LNCaP clone FGC (cell line): ENCODE results near the gene EHD3.

Experiments
- DNase-seq: peaks from one replicate; pipeline ENCODE4 v3.0.0-alpha.2; 2011; ENCODE audit warnings: low read depth
- H3K4me3 ChIP-seq: 2 replicates; pipeline ENCODE4 v1.5.1; 2011; ENCODE audit warnings: mild to moderate bottlenecking, low read depth, low read length, control low read depth
- TF ChIP-seq, protein P1 (sequence below): IDR thresholded peaks from 2 replicates; pipeline ENCODE4 v1.5.1; 2012; ENCODE audit warnings: mild to moderate bottlenecking; ENCODE audit not compliant: control insufficient read depth, insufficient read depth; ENCODE audit errors: extremely low read depth

EHD3 gene

DNA sequence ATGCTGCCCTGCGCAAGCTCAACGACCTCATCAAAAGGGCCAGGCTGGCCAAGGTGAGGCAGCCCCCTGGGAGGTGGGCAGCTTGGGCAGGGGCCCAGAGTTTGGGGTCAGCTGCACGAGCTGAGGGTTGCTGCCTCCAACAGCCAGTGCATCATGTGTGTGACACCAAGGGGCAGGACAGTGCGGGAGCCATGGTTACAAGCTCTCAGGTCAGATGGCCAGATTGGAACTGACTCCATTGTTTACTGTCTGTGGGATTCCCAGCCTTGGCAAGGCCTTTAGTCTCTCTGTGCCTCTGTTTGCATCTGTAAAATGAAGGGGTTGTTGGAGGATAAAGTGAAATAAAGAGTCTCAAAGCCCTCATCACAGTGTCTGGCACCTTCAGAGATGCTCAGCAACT, 26.9 kb downstream of the EHD3 start:
- TF ChIP-seq, protein P1, sequence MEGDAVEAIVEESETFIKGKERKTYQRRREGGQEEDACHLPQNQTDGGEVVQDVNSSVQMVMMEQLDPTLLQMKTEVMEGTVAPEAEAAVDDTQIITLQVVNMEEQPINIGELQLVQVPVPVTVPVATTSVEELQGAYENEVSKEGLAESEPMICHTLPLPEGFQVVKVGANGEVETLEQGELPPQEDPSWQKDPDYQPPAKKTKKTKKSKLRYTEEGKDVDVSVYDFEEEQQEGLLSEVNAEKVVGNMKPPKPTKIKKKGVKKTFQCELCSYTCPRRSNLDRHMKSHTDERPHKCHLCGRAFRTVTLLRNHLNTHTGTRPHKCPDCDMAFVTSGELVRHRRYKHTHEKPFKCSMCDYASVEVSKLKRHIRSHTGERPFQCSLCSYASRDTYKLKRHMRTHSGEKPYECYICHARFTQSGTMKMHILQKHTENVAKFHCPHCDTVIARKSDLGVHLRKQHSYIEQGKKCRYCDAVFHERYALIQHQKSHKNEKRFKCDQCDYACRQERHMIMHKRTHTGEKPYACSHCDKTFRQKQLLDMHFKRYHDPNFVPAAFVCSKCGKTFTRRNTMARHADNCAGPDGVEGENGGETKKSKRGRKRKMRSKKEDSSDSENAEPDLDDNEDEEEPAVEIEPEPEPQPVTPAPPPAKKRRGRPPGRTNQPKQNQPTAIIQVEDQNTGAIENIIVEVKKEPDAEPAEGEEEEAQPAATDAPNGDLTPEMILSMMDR, result no peak
- H3K4me3 ChIP-seq, result no peak overlapping the region
- no peak for DNase-seq

DNA sequence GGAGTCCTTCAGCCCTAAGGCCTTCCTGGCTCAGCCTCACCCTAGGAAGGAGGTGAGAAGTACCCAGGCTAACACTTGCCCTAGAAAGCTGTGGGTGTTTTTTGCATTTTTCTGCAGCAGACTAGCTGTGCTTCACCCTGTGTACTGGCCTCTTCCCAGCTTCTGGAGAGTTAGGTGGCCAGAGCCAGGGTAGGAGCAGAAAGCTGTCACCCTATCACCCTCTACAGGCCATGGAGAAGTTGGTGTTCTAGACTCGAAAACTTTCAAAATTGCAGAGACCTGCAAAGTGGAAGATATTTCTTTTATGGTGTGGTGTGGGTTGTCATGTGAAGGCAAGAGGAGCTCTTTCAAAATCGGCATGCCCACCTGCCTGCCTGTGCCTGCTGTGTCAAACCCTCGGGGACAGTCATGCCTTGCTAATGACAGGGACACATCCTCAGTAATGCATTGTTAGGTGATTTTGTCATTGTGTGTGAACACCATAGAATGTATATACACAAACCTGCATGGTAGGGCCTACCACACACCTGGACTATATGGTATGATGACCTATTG, 29.8 kb downstream of the EHD3 start:
- TF ChIP-seq, protein P1, result peak; percentile 33; the same call in 1 of the 2 replicates
- DNase-seq, result no peak
- H3K4me3 ChIP-seq, result no peak overlapping the region

DNA sequence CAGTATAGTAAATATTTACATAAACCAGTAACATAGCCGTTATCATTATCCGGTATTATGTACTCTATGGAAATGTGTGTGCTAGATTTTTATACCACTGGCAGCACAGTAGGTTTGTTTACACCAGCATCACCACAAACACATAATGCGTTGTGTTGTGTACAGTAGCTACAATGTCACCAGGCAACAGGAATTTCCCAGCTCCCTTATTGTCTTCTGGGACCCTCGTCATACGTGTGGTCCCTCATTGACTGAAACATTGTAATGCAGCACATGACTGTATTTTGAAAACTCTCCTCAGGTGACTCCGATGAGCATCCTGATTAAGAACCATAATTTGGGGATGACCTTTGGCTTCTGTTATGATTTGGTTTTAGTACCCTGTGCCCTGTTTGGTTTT, 31.3 kb downstream of the EHD3 start:
- H3K4me3 ChIP-seq, result no peak overlapping the region
- DNase-seq, result no peak
- TF ChIP-seq, protein P1, result no peak

DNA sequence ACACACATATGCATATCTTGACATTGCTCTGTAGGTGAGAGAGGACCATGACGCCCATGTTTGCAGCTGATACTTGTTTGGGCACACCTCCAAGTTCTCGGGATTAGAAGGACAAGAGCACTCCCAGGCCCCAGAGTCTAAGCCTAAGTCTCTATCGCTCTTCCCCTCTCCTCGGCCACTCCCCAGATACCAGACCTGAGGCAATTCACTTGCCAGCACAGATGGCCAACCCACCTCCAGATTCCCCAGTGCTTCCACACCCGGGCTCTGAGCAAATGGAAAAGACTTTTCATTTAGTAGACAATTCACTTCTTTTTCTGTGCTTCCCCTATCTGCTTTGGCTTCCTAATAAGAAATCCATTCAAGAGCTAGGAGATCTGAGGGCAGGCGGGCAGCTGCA, 32.9 kb downstream of the EHD3 start:
- TF ChIP-seq, protein P1, result no peak
- no peak for DNase-seq
- H3K4me3 ChIP-seq, result no peak overlapping the region

DNA sequence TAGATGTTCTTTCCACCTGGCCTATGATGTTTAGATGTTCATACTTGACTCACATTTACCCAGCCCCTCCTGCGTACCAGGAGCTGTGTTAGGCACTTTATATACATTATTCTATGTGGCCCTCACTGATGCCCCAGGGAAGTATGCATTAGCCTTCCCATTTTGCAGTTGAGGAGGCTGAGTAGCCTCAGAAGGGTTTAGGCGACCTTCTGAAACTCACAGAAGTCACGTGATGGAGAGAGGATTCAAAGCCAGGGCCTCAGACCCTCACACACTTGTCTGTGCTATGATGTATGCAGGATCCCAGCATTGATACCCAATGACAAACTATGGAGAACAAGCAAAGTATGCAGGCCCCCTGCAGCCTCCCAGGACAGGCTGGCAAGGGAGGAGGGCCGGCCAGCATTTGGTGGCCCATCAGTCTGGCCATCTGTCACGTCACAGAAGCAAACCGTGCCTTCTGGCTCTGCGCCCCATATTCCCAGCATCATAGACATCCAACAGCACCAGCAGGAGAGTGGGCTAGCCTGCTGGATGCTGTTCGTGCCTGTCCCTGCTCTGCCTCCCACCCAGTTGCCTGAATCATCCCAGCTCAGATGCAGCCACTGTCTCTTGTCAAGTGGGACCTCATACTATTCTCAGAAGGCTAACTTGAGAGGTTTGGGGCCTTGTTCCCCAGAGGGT, 33.6 kb downstream of the EHD3 start:
- H3K4me3 ChIP-seq, result no peak overlapping the region
- DNase-seq, result no peak
- TF ChIP-seq, protein P1, result no peak

DNA sequence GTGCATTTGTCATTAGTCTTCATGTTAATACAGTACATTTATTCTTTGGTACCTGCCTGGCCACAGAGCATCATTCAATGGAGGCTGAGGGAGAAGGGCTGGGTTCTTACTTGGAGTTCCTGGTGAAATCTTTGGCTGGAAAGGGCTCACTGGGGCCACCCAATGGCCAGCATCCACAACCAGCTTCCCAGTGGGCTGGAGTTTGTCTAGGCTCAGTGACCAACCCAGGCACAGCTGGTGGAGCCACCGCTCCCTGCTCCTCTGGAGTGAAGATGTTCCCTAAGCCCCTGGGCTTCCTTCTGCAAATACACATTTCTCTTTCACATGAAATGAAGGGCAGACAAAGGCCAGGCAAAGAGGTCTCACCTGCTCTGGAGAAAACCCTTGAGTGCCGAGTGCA, 34.4 kb downstream of the EHD3 start:
- TF ChIP-seq, protein P1, result no peak
- no peak overlapping the region for H3K4me3 ChIP-seq
- DNase-seq, result no peak

DNA sequence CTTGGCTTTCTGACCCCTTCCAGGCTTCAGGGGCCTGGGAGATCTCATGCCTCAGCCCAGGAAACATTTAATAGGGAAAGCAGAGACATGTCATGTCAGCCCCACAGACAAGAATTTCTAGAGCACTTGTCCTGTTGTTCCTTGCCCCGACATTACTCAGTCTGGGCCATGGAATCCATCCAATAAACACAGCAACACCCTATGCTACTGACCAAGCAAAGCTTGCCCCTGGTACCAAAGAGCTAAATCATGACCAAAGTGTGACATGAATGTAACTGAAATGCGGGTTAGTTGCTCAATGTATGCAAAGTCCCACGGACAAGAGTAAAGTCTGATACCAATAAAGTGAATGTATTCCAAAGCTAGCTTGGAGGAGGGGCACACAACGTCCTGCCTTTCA, 35.1 kb downstream of the EHD3 start:
- TF ChIP-seq, protein P1, result no peak
- H3K4me3 ChIP-seq, result no peak overlapping the region
- no peak for DNase-seq
